SH-SY5Y (cell line): ENCODE data around the gene FAM168A.

Experiments
- GATA2 ChIP-seq: IDR thresholded peaks from 2 replicates; pipeline ENCODE4 v1.6.1; 2011; ENCODE audit warnings: mild to moderate bottlenecking, low read depth, low read length
- GATA3 ChIP-seq: IDR thresholded peaks from 2 replicates; pipeline ENCODE4 v1.6.1; 2011; ENCODE audit warnings: low read depth, mild to moderate bottlenecking, low read length, moderate library complexity

GRCh38 chr11:73496134-73496533 is 101.8 kb downstream of the FAM168A start:
- TF ChIP-seq GATA2 (no peak), GATA3 (no peak)
